IMR-90 (cell line): ENCODE results near the gene LMO4.

Experiments used
- CTCF ChIP-seq: conservative IDR thresholded peaks from 2 replicates; pipeline ENCODE4 v1.5.1; 2012; ENCODE audit warnings: mild to moderate bottlenecking, low read depth, low read length, improper control_type of control experiment
- POLR2A ChIP-seq: IDR thresholded peaks from 2 replicates; pipeline ENCODE4 v1.6.1; 2012; ENCODE audit warnings: mild to moderate bottlenecking, low read depth, low read length
- RFX5 ChIP-seq: IDR thresholded peaks from 2 replicates; pipeline ENCODE4 v1.8.0; 2012; ENCODE audit warnings: low read depth, mild to moderate bottlenecking, low read length, moderate library complexity

DNA sequence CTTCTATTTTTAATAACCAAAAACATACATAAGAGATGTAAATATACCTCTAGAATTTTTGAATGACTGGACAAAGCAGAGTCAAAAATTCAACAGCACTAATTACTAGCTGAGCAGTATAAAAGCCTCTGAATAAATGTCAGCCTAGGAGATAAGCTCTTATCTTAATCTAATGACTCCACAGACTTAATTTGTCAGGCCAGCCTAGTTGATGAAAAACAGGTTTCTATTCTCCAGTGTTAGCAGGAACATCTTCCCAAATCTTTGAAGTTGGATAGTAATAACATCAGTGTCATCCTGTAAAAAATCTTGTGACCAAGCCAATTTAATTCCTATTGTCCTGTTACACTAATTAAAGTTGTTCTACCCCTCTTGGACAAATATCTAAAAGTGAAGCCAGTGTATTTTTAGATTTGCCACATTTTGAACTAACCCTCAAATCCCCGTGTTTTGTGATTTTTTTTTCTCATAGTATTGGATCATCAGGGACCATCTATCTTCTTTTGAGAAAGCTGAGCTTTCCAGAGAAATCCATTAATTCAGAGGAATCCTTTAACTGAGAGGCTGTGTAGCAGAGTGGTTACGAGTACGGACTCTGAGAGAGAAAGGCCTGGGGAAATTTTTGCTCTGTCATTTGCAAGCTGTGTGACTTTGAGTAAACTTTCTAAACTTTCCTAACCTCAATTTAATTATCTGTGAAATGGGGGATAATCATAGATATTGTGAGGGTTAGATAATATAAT, 41.2 kb downstream of the LMO4 start:
- TF ChIP-seq RFX5, result no peak
- TF ChIP-seq POLR2A, result no peak
- TF ChIP-seq CTCF, result no peak
